ENCODE results near the gene MAP4. TPM values are rescaled to one million over a fixed set of nuclear protein-coding genes. Genes with fewer than 3 reads are reported as not detected.
A peak's percentile ranks its signal among the peaks of the same experiment; 100 is the strongest.
"Not testable (repeated sequence)": the region's sequence is repeated elsewhere in the genome, so short reads cannot be mapped to it uniquely, and the experiment has no call there.

Gene MAP4
- total RNA-seq (2014; rRNA removed; shearing (Covaris generic); ENCODE audit: low replicate concordance): 27.6 and 29.1 TPM in 2 replicates

- in situ Hi-C loops (cut with HindIII; ENCODE audit: low pct_unique_long_range_greater_than_20kb, low sequenced_read_pairs): no loop called here
- peak; percentile 63 for DNase-seq (ENCODE audit: low read depth)
These were observed at the start of gene MAP4 for GRCh38 chr3:48016301-48016973. Gene MAP4, minus strand, starts transcription at chr3:48016416. Its CDS starts 17,556 bp downstream, at chr3:47998860.

GRCh38 chr3:48065035-48065434 lies 48.8 kb upstream of the MAP4 start:
- no peak for DNase-seq (ENCODE audit: low read depth)
- in situ Hi-C loops (cut with HindIII; ENCODE audit: low pct_unique_long_range_greater_than_20kb, low sequenced_read_pairs): no loop called here

- in situ Hi-C loops (cut with HindIII; ENCODE audit: low pct_unique_long_range_greater_than_20kb, low sequenced_read_pairs): no loop called here
- peak; percentile 73 for DNase-seq (ENCODE audit: low read depth)
These were observed 48.1 kb upstream of the MAP4 start for GRCh38 chr3:48064292-48064829.

- in situ Hi-C loops (cut with HindIII; ENCODE audit: low pct_unique_long_range_greater_than_20kb, low sequenced_read_pairs); DNase-seq (ENCODE audit: low read depth): not testable (repeated sequence)
These were observed 45.4 kb upstream of the MAP4 start for GRCh38 chr3:48061586-48061985.

GRCh38 chr3:48058091-48058490 lies 41.9 kb upstream of the MAP4 start:
- in situ Hi-C loops (cut with HindIII; ENCODE audit: low pct_unique_long_range_greater_than_20kb, low sequenced_read_pairs): no loop called here

GRCh38 chr3:48057521-48057920 lies 41.3 kb upstream of the MAP4 start:
- DNase-seq (ENCODE audit: low read depth): no peak
- in situ Hi-C loops (cut with HindIII; ENCODE audit: low pct_unique_long_range_greater_than_20kb, low sequenced_read_pairs): no loop called here

More at GRCh38 chr3:48058091-48058490, 41.9 kb upstream of the MAP4 start:
- DNase-seq (ENCODE audit: low read depth): no peak

- peak; percentile 17 for DNase-seq (ENCODE audit: low read depth)
- in situ Hi-C loops (cut with HindIII; ENCODE audit: low pct_unique_long_range_greater_than_20kb, low sequenced_read_pairs): no loop called here
These were observed 31.7 kb upstream of the MAP4 start for GRCh38 chr3:48047841-48048464.

- DNase-seq (ENCODE audit: low read depth): no peak
- in situ Hi-C loops (cut with HindIII; ENCODE audit: low pct_unique_long_range_greater_than_20kb, low sequenced_read_pairs): no loop called here
These were observed 26.0 kb upstream of the MAP4 start for GRCh38 chr3:48042071-48042760.

GRCh38 chr3:48039487-48040190 lies 23.4 kb upstream of the MAP4 start:
- DNase-seq (ENCODE audit: low read depth): peak; percentile 81
- in situ Hi-C loops (cut with HindIII; ENCODE audit: low pct_unique_long_range_greater_than_20kb, low sequenced_read_pairs): no loop called here

- peak; percentile 51 for DNase-seq (ENCODE audit: low read depth)
- in situ Hi-C loops (cut with HindIII; ENCODE audit: low pct_unique_long_range_greater_than_20kb, low sequenced_read_pairs): no loop called here
These were observed 22.8 kb upstream of the MAP4 start for GRCh38 chr3:48038971-48039481.

GRCh38 chr3:48034000-48034516 lies 17.8 kb upstream of the MAP4 start:
- in situ Hi-C loops (cut with HindIII; ENCODE audit: low pct_unique_long_range_greater_than_20kb, low sequenced_read_pairs): no loop called here
- peak; percentile 61 for DNase-seq (ENCODE audit: low read depth)

- in situ Hi-C loops (cut with HindIII; ENCODE audit: low pct_unique_long_range_greater_than_20kb, low sequenced_read_pairs): no loop called here
- DNase-seq (ENCODE audit: low read depth): no peak
These were observed 14.0 kb upstream of the MAP4 start for GRCh38 chr3:48030188-48030587.

- no peak for DNase-seq (ENCODE audit: low read depth)
- in situ Hi-C loops (cut with HindIII; ENCODE audit: low pct_unique_long_range_greater_than_20kb, low sequenced_read_pairs): no loop called here
These were observed 11.0 kb upstream of the MAP4 start for GRCh38 chr3:48026951-48027908.

- in situ Hi-C loops (cut with HindIII; ENCODE audit: low pct_unique_long_range_greater_than_20kb, low sequenced_read_pairs): no loop called here
- no peak for DNase-seq (ENCODE audit: low read depth)
These were observed 9.9 kb upstream of the MAP4 start for GRCh38 chr3:48026098-48026497.

GRCh38 chr3:48024401-48024800 lies 8.2 kb upstream of the MAP4 start:
- no peak for DNase-seq (ENCODE audit: low read depth)
- in situ Hi-C loops (cut with HindIII; ENCODE audit: low pct_unique_long_range_greater_than_20kb, low sequenced_read_pairs): no loop called here

GRCh38 chr3:48023377-48023776 lies 7.2 kb upstream of the MAP4 start:
- no peak for DNase-seq (ENCODE audit: low read depth)
- in situ Hi-C loops (cut with HindIII; ENCODE audit: low pct_unique_long_range_greater_than_20kb, low sequenced_read_pairs): no loop called here

GRCh38 chr3:48022178-48022577 lies 6.0 kb upstream of the MAP4 start:
- in situ Hi-C loops (cut with HindIII; ENCODE audit: low pct_unique_long_range_greater_than_20kb, low sequenced_read_pairs): no loop called here
- no peak for DNase-seq (ENCODE audit: low read depth)

Data from Caki2 (cell line).